Upper lobe of left lung (tissue), 6 donors: ENCODE data around the gene GRHPR. TPM values are rescaled to one million over a fixed set of nuclear protein-coding genes. Genes with fewer than 3 reads are reported as not detected.

Experiments used
- ATAC-seq, 2 donors: fragments of 200-7000 bp; cut with Tn5 transposase; one replicate each; pipeline ENCODE4 v1.9.1; 2022; ENCODE audit warnings: mild to moderate bottlenecking in 2 of 2, moderate library complexity in 2 of 2; ENCODE audit not compliant: low FRiP score in 2 of 2
- DNase-seq, 2 donors: peaks; one replicate each; pipeline ENCODE4 v3.0.0-alpha.2; 2019 to 2020
- H3K27ac ChIP-seq, 4 donors: fragments of 200-600 bp; sonication (generic); one replicate each; pipeline ENCODE4 v1.5.1; 2016 to 2019
- H3K27me3 ChIP-seq, 4 donors: fragments of 200-600 bp; sonication (generic); one replicate each; pipeline ENCODE4 v1.5.1; 2017 to 2019
- H3K36me3 ChIP-seq, 4 donors: fragments of 200-600 bp; sonication (generic); one replicate each; pipeline ENCODE4 v1.5.1; 2016 to 2019
- H3K4me1 ChIP-seq, 4 donors: fragments of 200-600 bp; sonication (generic); one replicate each; pipeline ENCODE4 v1.5.1; 2018 to 2019
- H3K4me3 ChIP-seq, 4 donors: fragments of 200-600 bp; sonication (generic); one replicate each; pipeline ENCODE4 v1.5.1; 2017 to 2019; ENCODE audit warnings: mild to moderate bottlenecking in 2 of 4, moderate library complexity in 1 of 4
- H3K9me3 ChIP-seq, 4 donors: fragments of 200-600 bp; sonication (generic); one replicate each; pipeline ENCODE4 v1.5.1; 2018 to 2019
- EP300 ChIP-seq, 4 donors: sonication (generic); formaldehyde crosslinking; IDR thresholded peaks; one replicate each; pipeline ENCODE4 v1.5.1; 2017; ENCODE audit warnings: antibody characterized with exemption in 4 of 4, control low read depth in 2 of 4
- POLR2A ChIP-seq, 4 donors: fragments of 450-650 bp; IDR thresholded peaks; one replicate each; pipeline ENCODE4 v1.5.1; 2016 to 2017; ENCODE audit warnings: antibody characterized with exemption in 4 of 4, mild to moderate bottlenecking in 2 of 4
- POLR2AphosphoS5 ChIP-seq, 2 donors: sonication (generic); formaldehyde crosslinking; IDR thresholded peaks; one replicate each; pipeline ENCODE4 v1.5.1; 2017; ENCODE audit warnings: antibody characterized with exemption in 2 of 2
- WGBS, 2 donors: methylation state at CpG; one replicate each; pipeline ENCODE4 v1.1.5; 2017 to 2018; 5-methylcytosine and 5-hydroxymethylcytosine counted together
- total RNA-seq, 6 donors: library from RNA; depleted of rRNA in 4 of 6; stranded (reverse); fragments of >200 nt in 4 of 6; gene quantifications; one replicate each; pipeline versions ENCODE4 v1.1.0 to v1.2.1, GENCODE V29; 2016 to 2021
- TF ChIP-seq, protein P1 (sequence below), 6 experiments: fragments of 450-650 bp in 4 of 6; fragments of 200-600 bp in 2 of 6; sonication (generic) in 2 of 6; IDR thresholded peaks; one replicate each; pipeline ENCODE4 v1.5.1; 2016 to 2019; ENCODE audit warnings: antibody characterized with exemption in 6 of 6
- donor health status: DM: no; HTN: no; CAD: no; lungs with moderate emphysema.
- donor health status: DM: no; HTN: yes; CAD: no; lungs with severe emphysema.

Gene GRHPR
- total RNA-seq, 6 donors from 2014 or later, result 68.2 to 97.6 (median 81.3) TPM

- Histone ChIP-seq H3K36me3 (no peaks in the 10 kb centered on the region), H3K9me3 (no peaks in the 10 kb centered on the region), H3K27me3 (no peaks in the 10 kb centered on the region), H3K4me1 (no peaks in the 10 kb centered on the region), H3K27ac (no peak overlapping the region), H3K4me3 (no peak overlapping the region)
- TF ChIP-seq EP300 (IDR thresholded peaks at IDR 0.05) (no peak), POLR2AphosphoS5 (IDR thresholded peaks at IDR 0.05) (no peak), POLR2A (IDR thresholded peaks at IDR 0.05) (no peak)
- TF ChIP-seq, protein P1, sequence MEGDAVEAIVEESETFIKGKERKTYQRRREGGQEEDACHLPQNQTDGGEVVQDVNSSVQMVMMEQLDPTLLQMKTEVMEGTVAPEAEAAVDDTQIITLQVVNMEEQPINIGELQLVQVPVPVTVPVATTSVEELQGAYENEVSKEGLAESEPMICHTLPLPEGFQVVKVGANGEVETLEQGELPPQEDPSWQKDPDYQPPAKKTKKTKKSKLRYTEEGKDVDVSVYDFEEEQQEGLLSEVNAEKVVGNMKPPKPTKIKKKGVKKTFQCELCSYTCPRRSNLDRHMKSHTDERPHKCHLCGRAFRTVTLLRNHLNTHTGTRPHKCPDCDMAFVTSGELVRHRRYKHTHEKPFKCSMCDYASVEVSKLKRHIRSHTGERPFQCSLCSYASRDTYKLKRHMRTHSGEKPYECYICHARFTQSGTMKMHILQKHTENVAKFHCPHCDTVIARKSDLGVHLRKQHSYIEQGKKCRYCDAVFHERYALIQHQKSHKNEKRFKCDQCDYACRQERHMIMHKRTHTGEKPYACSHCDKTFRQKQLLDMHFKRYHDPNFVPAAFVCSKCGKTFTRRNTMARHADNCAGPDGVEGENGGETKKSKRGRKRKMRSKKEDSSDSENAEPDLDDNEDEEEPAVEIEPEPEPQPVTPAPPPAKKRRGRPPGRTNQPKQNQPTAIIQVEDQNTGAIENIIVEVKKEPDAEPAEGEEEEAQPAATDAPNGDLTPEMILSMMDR (IDR thresholded peaks at IDR 0.05), result no peak
- 81 to 89% methylated on average over 6 of the region's 6 CpGs for WGBS, 2 donors
- ATAC-seq, result no peak
- DNase-seq, result no peak
These were observed 37.2 kb upstream of the GRHPR start for GRCh38 chr9:37385286-37385685.

DNA sequence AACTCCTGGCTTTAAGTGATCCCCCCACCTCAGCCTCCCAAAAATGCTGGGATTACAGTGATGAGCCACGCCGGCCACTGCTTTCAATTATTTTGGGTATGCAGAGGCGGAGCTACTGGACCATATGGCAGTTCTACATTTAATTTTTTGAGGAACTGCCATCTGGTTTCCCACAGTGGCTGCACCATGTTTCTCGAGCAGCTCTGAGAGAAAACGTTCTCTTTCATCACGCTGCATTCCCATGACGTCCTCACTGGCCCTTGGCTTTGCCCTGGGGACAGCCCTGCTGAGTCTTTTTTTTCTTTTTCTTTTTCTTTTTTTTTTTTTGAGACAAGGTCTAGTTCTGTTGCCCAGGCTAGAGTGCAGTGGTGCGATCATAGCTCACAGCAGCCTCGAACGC lies 35.5 kb upstream of the GRHPR start:
- Histone ChIP-seq H3K27me3 (no peaks in the 10 kb centered on the region), H3K27ac (no peak overlapping the region), H3K4me1 (no peaks in the 10 kb centered on the region), H3K9me3 (no peaks in the 10 kb centered on the region), H3K4me3 (no peak overlapping the region), H3K36me3 (no peaks in the 10 kb centered on the region)
- ATAC-seq (no peak), DNase-seq (no peak)
- TF ChIP-seq POLR2A (IDR thresholded peaks at IDR 0.05) (no peak), EP300 (IDR thresholded peaks at IDR 0.05) (no peak), POLR2AphosphoS5 (IDR thresholded peaks at IDR 0.05) (no peak)
- TF ChIP-seq, protein P1 (IDR thresholded peaks at IDR 0.05), result no peak
- 80 to 90% methylated on average over 10 of the region's 10 CpGs for WGBS, 2 donors

DNA sequence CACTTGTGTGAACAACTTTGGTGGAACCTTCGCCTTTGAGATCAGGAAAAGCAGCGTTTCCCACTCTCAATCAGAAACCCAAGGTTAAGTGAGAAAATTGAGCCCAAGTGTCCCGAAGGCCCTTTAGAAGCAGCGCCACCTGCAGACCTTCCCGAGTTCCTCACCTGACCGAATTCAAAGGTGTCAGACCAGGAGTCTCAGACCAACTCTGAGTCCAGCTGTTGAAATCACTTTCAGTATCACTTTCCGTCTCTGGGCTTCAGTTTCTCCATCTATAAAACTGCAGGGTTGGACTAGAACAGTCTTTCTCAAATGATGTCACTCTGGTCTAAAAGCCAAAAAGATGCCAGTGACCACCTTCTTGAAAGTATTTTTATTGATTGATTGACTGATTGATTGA lies 31.7 kb upstream of the GRHPR start:
- ATAC-seq, result no peak
- no peaks in the 10 kb centered on the region for H3K9me3 ChIP-seq
- H3K4me3 ChIP-seq, result no peak overlapping the region
- H3K27me3 ChIP-seq, result no peaks in the 10 kb centered on the region
- 29 to 37% methylated on average over 7 of the region's 7 CpGs for WGBS, 2 donors
- no peak overlapping the region for H3K27ac ChIP-seq
- no peaks in the 10 kb centered on the region for H3K36me3 ChIP-seq
- TF ChIP-seq POLR2AphosphoS5 (IDR thresholded peaks at IDR 0.05) (no peak), POLR2A (IDR thresholded peaks at IDR 0.05) (no peak), EP300 (IDR thresholded peaks at IDR 0.05) (no peak)
- TF ChIP-seq, protein P1 (IDR thresholded peaks at IDR 0.05), result peak in 3 of 6 experiments; percentile 11 to 16 (median 13)
- DNase-seq, result no peak
- H3K4me1 ChIP-seq, result no peaks in the 10 kb centered on the region

DNA sequence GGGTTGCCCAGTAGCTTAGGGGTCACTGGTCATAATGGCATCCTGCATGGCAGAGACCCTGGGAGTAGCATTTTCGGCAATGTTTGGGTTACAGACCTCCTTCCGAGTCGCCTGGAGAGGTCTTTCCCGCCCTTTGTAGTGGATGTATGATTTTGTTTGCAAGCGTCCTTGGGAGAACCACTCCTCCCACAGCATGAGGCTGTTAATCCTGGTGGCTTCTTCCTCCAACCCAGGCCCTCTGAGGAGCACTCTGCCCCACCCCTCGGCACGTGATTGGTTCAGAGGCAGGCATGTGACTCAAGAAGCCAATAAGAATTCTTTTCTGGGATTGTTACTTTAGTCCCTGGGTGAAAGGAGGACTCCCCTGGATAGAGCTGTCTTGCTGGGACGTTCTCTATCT lies 30.2 kb upstream of the GRHPR start:
- ATAC-seq (no peak), DNase-seq (no peak)
- Histone ChIP-seq H3K4me1 (no peaks in the 10 kb centered on the region), H3K9me3 (no peaks in the 10 kb centered on the region), H3K36me3 (no peaks in the 10 kb centered on the region), H3K27me3 (no peaks in the 10 kb centered on the region), H3K4me3 (no peak overlapping the region), H3K27ac (no peak overlapping the region)
- TF ChIP-seq POLR2A (IDR thresholded peaks at IDR 0.05) (no peak), POLR2AphosphoS5 (IDR thresholded peaks at IDR 0.05) (no peak), EP300 (IDR thresholded peaks at IDR 0.05) (no peak)
- TF ChIP-seq, protein P1 (IDR thresholded peaks at IDR 0.05), result no peak
- 88 to 92% methylated on average over 8 of the region's 8 CpGs for whole genome bisulfite sequencing, 2 donors

DNA sequence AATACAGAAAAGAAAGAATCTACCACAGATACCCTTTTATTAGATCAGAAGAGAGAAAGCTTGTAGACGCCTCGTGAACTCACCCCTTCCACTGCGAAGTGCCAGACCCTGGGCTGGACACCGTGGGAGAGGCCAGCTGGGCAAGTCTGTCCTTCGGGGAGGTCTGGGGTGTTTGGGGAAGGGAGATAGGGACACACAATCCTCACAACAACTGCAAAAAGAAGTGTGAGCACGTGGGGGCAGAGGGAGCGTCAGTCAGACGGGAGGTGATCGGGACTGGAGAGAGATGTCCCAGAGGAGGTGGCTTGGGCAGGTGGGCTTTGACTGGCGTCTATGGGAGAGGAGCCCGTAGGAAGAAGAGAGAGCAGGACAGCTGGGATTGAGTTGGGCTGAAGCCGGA lies 27.3 kb upstream of the GRHPR start:
- H3K4me3 ChIP-seq, result no peak overlapping the region
- 75 to 79% methylated on average over 11 to 12 of the region's 12 CpGs for WGBS, 2 donors
- H3K4me1 ChIP-seq, result no peaks in the 10 kb centered on the region
- no peaks in the 10 kb centered on the region for H3K27me3 ChIP-seq
- no peaks in the 10 kb centered on the region for H3K36me3 ChIP-seq
- H3K27ac ChIP-seq, result no peak overlapping the region
- no peaks in the 10 kb centered on the region for H3K9me3 ChIP-seq
- DNase-seq (no peak), ATAC-seq (no peak)
- TF ChIP-seq POLR2AphosphoS5 (IDR thresholded peaks at IDR 0.05) (no peak), EP300 (IDR thresholded peaks at IDR 0.05) (no peak), POLR2A (IDR thresholded peaks at IDR 0.05) (no peak)
- TF ChIP-seq, protein P1 (IDR thresholded peaks at IDR 0.05), result no peak
